KMS-11 (cell line): ENCODE data around the gene OMA1.
"Not testable (repeated sequence)": the region's sequence is repeated elsewhere in the genome, so short reads cannot be mapped to it uniquely, and the experiment has no call there.

Source experiments
- H2AFZ ChIP-seq: fragments of 200-600 bp; sonication (generic); 2 replicates; pipeline ENCODE4 v1.6.1; 2016; ENCODE audit warnings: antibody characterized with exemption, mixed run types, low read depth
- H3K27ac ChIP-seq: fragments of 200-600 bp; sonication (generic); 2 replicates; pipeline ENCODE4 v1.6.1; 2016; ENCODE audit warnings: mild to moderate bottlenecking, mixed run types
- H3K27me3 ChIP-seq: fragments of 200-600 bp; sonication (generic); 2 replicates; pipeline ENCODE4 v1.6.1; 2017; ENCODE audit warnings: mild to moderate bottlenecking, low read depth, mixed run types, moderate library complexity; ENCODE audit not compliant: insufficient read depth
- H3K36me3 ChIP-seq: fragments of 200-600 bp; sonication (generic); 2 replicates; pipeline ENCODE4 v1.6.1; 2017; ENCODE audit warnings: mild to moderate bottlenecking, mixed run types; ENCODE audit not compliant: insufficient read depth
- H3K4me1 ChIP-seq: fragments of 200-600 bp; sonication (generic); 2 replicates; pipeline ENCODE4 v1.6.1; 2016; ENCODE audit warnings: mild to moderate bottlenecking, low read depth, mixed run types; ENCODE audit not compliant: poor library complexity, severe bottlenecking
- H3K4me2 ChIP-seq: fragments of 200-600 bp; sonication (generic); 2 replicates; pipeline ENCODE4 v1.7.0; 2016; ENCODE audit warnings: mild to moderate bottlenecking, mixed run types
- H3K4me3 ChIP-seq: fragments of 200-600 bp; sonication (generic); IDR thresholded peaks from 2 replicates; pipeline ENCODE4 v1.6.1; 2017; ENCODE audit warnings: low read depth, low read length, mixed read lengths; ENCODE audit not compliant: insufficient read depth
- H3K79me2 ChIP-seq: fragments of 200-600 bp; sonication (generic); 2 replicates; pipeline ENCODE4 v1.6.1; 2016; ENCODE audit warnings: low read depth, mixed run types; ENCODE audit not compliant: insufficient read depth
- H3K9ac ChIP-seq: fragments of 200-600 bp; sonication (generic); 2 replicates; pipeline ENCODE4 v1.6.1; 2016; ENCODE audit warnings: mild to moderate bottlenecking, mixed run types
- H4K20me1 ChIP-seq: fragments of 200-600 bp; sonication (generic); 2 replicates; pipeline ENCODE4 v1.6.1; 2016; ENCODE audit warnings: mild to moderate bottlenecking, mixed run types; ENCODE audit not compliant: insufficient read depth
- TF ChIP-seq, protein P1 (sequence below): fragments of 200-600 bp; sonication (generic); conservative IDR thresholded peaks from 2 replicates; pipeline ENCODE4 v1.6.1; 2017; ENCODE audit warnings: low read depth, mild to moderate bottlenecking, antibody characterized with exemption, low read length, moderate library complexity, mixed read lengths

The OMA1 gene

DNA sequence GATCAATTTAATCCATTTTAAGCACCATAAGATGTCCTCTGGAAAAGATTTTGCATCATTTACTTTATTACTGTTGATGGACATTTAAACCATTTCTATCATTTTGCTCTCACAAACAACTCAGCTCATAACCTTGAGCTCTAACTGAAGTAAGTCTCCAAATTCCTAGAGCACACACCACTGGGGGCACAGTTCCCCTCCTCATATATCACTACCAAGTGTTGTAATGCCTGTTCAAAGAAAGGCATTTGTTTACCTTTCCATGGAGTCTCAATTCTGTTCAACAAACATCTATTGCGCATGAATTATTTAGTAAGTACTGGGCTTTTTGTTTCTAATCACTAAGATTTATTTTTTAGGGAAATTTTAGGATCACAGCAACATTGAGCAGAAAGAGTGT, 8.9 kb upstream of the OMA1 start:
- Histone ChIP-seq H2AFZ (no peak overlapping the region), H3K4me2 (no peak overlapping the region), H4K20me1 (no peaks in the 10 kb centered on the region), H3K4me1 (no peaks in the 10 kb centered on the region), H3K79me2 (no peaks in the 10 kb centered on the region), H3K4me3 (no peak overlapping the region), H3K27ac (no peak overlapping the region), H3K36me3 (no peaks in the 10 kb centered on the region), H3K27me3 (no peaks in the 10 kb centered on the region), H3K9ac (no peak overlapping the region)
- TF ChIP-seq, protein P1, sequence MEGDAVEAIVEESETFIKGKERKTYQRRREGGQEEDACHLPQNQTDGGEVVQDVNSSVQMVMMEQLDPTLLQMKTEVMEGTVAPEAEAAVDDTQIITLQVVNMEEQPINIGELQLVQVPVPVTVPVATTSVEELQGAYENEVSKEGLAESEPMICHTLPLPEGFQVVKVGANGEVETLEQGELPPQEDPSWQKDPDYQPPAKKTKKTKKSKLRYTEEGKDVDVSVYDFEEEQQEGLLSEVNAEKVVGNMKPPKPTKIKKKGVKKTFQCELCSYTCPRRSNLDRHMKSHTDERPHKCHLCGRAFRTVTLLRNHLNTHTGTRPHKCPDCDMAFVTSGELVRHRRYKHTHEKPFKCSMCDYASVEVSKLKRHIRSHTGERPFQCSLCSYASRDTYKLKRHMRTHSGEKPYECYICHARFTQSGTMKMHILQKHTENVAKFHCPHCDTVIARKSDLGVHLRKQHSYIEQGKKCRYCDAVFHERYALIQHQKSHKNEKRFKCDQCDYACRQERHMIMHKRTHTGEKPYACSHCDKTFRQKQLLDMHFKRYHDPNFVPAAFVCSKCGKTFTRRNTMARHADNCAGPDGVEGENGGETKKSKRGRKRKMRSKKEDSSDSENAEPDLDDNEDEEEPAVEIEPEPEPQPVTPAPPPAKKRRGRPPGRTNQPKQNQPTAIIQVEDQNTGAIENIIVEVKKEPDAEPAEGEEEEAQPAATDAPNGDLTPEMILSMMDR: no peak

- Histone ChIP-seq H3K4me1 (no peaks in the 10 kb centered on the region), H3K9ac (no peak overlapping the region), H4K20me1 (no peaks in the 10 kb centered on the region), H2AFZ (no peak overlapping the region), H3K4me3 (no peak overlapping the region), H3K27ac (no peak overlapping the region), H3K36me3 (no peaks in the 10 kb centered on the region), H3K4me2 (no peak overlapping the region), H3K79me2 (no peaks in the 10 kb centered on the region), H3K27me3 (no peaks in the 10 kb centered on the region)
- TF ChIP-seq, protein P1: no peak
These were observed 4.9 kb upstream of the OMA1 start for GRCh38 chr1:58551186-58552140.

DNA sequence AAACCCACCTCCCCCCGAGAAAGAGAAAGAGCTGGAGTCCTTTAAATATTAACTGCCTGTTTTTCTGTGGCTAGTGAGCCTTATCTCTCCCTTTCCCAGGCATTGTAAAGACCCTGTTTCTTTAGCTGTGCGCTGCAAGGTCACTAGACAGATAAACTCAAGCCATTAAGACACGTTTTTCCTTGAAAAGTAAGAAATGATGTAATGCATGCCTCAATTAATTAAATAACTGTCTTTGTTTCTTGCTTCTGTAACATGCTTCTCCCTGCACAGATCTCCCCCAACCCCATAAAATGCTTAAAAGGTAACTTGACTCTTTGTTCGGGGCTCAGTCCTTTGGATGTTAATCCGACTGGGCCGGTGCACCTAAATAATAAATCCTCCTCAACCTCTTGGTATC, 2.8 kb upstream of the OMA1 start:
- H3K36me3 ChIP-seq, H2AFZ ChIP-seq, H3K4me3 ChIP-seq, H3K4me1 ChIP-seq, H3K27me3 ChIP-seq, H4K20me1 ChIP-seq, H3K79me2 ChIP-seq, H3K27ac ChIP-seq, H3K4me2 ChIP-seq, H3K9ac ChIP-seq: not testable (repeated sequence)

- no peak overlapping the region for H3K4me2 ChIP-seq
- H3K79me2 ChIP-seq: no peaks in the 10 kb centered on the region
- H3K4me1 ChIP-seq: no peaks in the 10 kb centered on the region
- no peaks in the 10 kb centered on the region for H4K20me1 ChIP-seq
- TF ChIP-seq, protein P1: no peak
- H3K27ac ChIP-seq: no peak overlapping the region
- no peak overlapping the region for H3K4me3 ChIP-seq
- no peaks in the 10 kb centered on the region for H3K36me3 ChIP-seq
- no peaks in the 10 kb centered on the region for H3K27me3 ChIP-seq
- no peak overlapping the region for H2AFZ ChIP-seq
- H3K9ac ChIP-seq: no peak overlapping the region
These were observed 1.8 kb upstream of the OMA1 start for GRCh38 chr1:58548371-58548770.
